HG02943 (cell line): ENCODE data around the gene CNNM3.
"Not testable (repeated sequence)": the region's sequence is repeated elsewhere in the genome, so short reads cannot be mapped to it uniquely, and the experiment has no call there.

Source experiments
- ATAC-seq: cut with Tn5 transposase; IDR thresholded peaks from one replicate; pipeline ENCODE4 v1.9.1; 2021; ENCODE audit warnings: mild to moderate bottlenecking, low read depth, moderate library complexity; ENCODE audit not compliant: unreplicated experiment

The CNNM3 gene

GRCh38 chr2:96798733-96799622, 17.1 kb upstream of the CNNM3 start:
- no peak for ATAC-seq

GRCh38 chr2:96799623-96799935, 16.5 kb upstream of the CNNM3 start:
- ATAC-seq: no peak

GRCh38 chr2:96800061-96801004, 15.7 kb upstream of the CNNM3 start:
- peak; percentile 10 for ATAC-seq

GRCh38 chr2:96801005-96801785, 14.9 kb upstream of the CNNM3 start:
- ATAC-seq: peak; percentile 91

- ATAC-seq: no peak
Observed at GRCh38 chr2:96801786-96802595, 14.1 kb upstream of the CNNM3 start.

GRCh38 chr2:96802721-96803120, 13.3 kb upstream of the CNNM3 start:
- ATAC-seq: no peak

- ATAC-seq: no peak
Observed at GRCh38 chr2:96804986-96805385, 11.1 kb upstream of the CNNM3 start.

GRCh38 chr2:96805946-96806345, 10.1 kb upstream of the CNNM3 start:
- ATAC-seq: not testable (repeated sequence)

- peak; percentile 73 for ATAC-seq
Observed at GRCh38 chr2:96806468-96807126, 9.5 kb upstream of the CNNM3 start.

GRCh38 chr2:96807127-96807471, 9.0 kb upstream of the CNNM3 start:
- ATAC-seq: no peak

- ATAC-seq: no peak
Observed at GRCh38 chr2:96808176-96808837, 7.8 kb upstream of the CNNM3 start.

- ATAC-seq: no peak
Observed at GRCh38 chr2:96809216-96809882, 6.7 kb upstream of the CNNM3 start.

GRCh38 chr2:96809951-96810782, 5.9 kb upstream of the CNNM3 start:
- no peak for ATAC-seq

GRCh38 chr2:96810783-96811192, 5.3 kb upstream of the CNNM3 start:
- no peak for ATAC-seq

- no peak for ATAC-seq
Observed at GRCh38 chr2:96811917-96812316, 4.2 kb upstream of the CNNM3 start.

GRCh38 chr2:96813656-96814055, 2.4 kb upstream of the CNNM3 start:
- ATAC-seq: no peak

GRCh38 chr2:96815326-96816126, 542 bp upstream of the CNNM3 start:
- ATAC-seq: peak; percentile 24
